Liver (tissue), 9 donors: Measurements from ENCODE around the gene IGF2BP1. TPM values are rescaled to one million over a fixed set of nuclear protein-coding genes. Genes with fewer than 3 reads are reported as not detected.

ENCODE experiments used
- DNase-seq: peaks from one replicate; pipeline ENCODE4 v3.0.0-alpha.2; 2017; ENCODE audit warnings: low spot score
- H3K27ac ChIP-seq, 2 donors: one replicate each; pipeline ENCODE4 v1.7.0; 2013; ENCODE audit warnings: inconsistent platforms in 2 of 2, low read length in 2 of 2, control low read depth in 1 of 2, low read depth in 1 of 2, mild to moderate bottlenecking in 1 of 2
- H3K27me3 ChIP-seq, 4 donors: one replicate each; pipeline versions ENCODE4 v1.6.1 to v1.7.0; 2013; ENCODE audit warnings: low read length in 3 of 4, inconsistent platforms in 1 of 4, mild to moderate bottlenecking in 1 of 4, moderate library complexity in 1 of 4; ENCODE audit not compliant: control insufficient read depth in 4 of 4, insufficient read depth in 4 of 4
- H3K36me3 ChIP-seq, 4 donors: one replicate each; pipeline versions ENCODE4 v1.6.1 to v1.7.0; 2013; ENCODE audit warnings: low read length in 3 of 4, mild to moderate bottlenecking in 3 of 4, low read depth in 1 of 4, moderate library complexity in 1 of 4; ENCODE audit not compliant: control insufficient read depth in 4 of 4, insufficient read depth in 3 of 4
- H3K4me1 ChIP-seq, 4 donors: one replicate each; pipeline versions ENCODE4 v1.6.1 to v1.7.0; 2013; ENCODE audit warnings: low read length in 3 of 4, mild to moderate bottlenecking in 3 of 4, moderate library complexity in 1 of 4; ENCODE audit not compliant: control insufficient read depth in 4 of 4, insufficient read depth in 4 of 4
- H3K4me3 ChIP-seq, 3 donors: one replicate each; pipeline versions ENCODE4 v1.6.1 to v1.7.0; 2013; ENCODE audit warnings: low read length in 3 of 3, control low read depth in 1 of 3, low read depth in 1 of 3, mild to moderate bottlenecking in 1 of 3
- H3K9ac ChIP-seq, 2 donors: one replicate each; pipeline ENCODE4 v1.7.0; 2013; ENCODE audit warnings: low read length in 2 of 2, mild to moderate bottlenecking in 2 of 2, moderate library complexity in 2 of 2, control low read depth in 1 of 2, low read depth in 1 of 2
- H3K9me3 ChIP-seq, 4 donors: one replicate each; pipeline versions ENCODE4 v1.6.1 to v1.7.0; 2013; ENCODE audit warnings: low read length in 3 of 4; ENCODE audit not compliant: control insufficient read depth in 4 of 4
- EGR1 ChIP-seq, 2 donors: IDR thresholded peaks; 2 replicates each; pipeline ENCODE4 v1.6.1; 2016 to 2018; ENCODE audit warnings: antibody characterized with exemption in 2 of 2, low read depth in 2 of 2
- FOXA1 ChIP-seq: IDR thresholded peaks from 2 replicates; pipeline ENCODE4 v1.6.1; 2016; ENCODE audit warnings: antibody characterized with exemption
- GABPA ChIP-seq, 2 donors: IDR thresholded peaks in 1 of 2; conservative IDR thresholded peaks in 1 of 2; 2 replicates each; pipeline ENCODE4 v1.6.1; 2016; ENCODE audit warnings: antibody characterized with exemption in 2 of 2, mild to moderate bottlenecking in 1 of 2, moderate library complexity in 1 of 2
- HNF4A ChIP-seq, 2 donors: conservative IDR thresholded peaks; 2 replicates each; pipeline ENCODE4 v1.6.1; 2016; ENCODE audit warnings: antibody characterized with exemption in 2 of 2, mild to moderate bottlenecking in 2 of 2
- HNF4G ChIP-seq: IDR thresholded peaks from 2 replicates; pipeline ENCODE4 v1.6.1; 2016; ENCODE audit warnings: antibody characterized with exemption
- JUND ChIP-seq, 2 donors: IDR thresholded peaks; 2 replicates each; pipeline ENCODE4 v1.6.1; 2016; ENCODE audit warnings: antibody characterized with exemption in 2 of 2
- NR2F2 ChIP-seq: IDR thresholded peaks from 2 replicates; pipeline ENCODE4 v1.6.1; 2016; ENCODE audit warnings: antibody characterized with exemption
- RAD21 ChIP-seq, 2 donors: IDR thresholded peaks; 2 replicates each; pipeline ENCODE4 v1.6.1; 2016; ENCODE audit warnings: antibody characterized with exemption in 2 of 2, mild to moderate bottlenecking in 2 of 2
- TAF1 ChIP-seq: conservative IDR thresholded peaks from 2 replicates; pipeline ENCODE4 v1.6.1; 2016; ENCODE audit warnings: antibody characterized with exemption, mild to moderate bottlenecking
- YY1 ChIP-seq: IDR thresholded peaks from 2 replicates; pipeline ENCODE4 v1.6.1; 2016; ENCODE audit warnings: antibody characterized with exemption, mild to moderate bottlenecking
- WGBS: extraction: QIAGEN DNeasy Blood & Tissue Kit; methylation state at CpG from one replicate; pipeline ENCODE4 v1.1.7; 2013; 5-methylcytosine and 5-hydroxymethylcytosine counted together
- polyA plus RNA-seq, 2 donors: library from polyadenylated mRNA; stranded (reverse) in 1 of 2; unstranded in 1 of 2; fragments of 200-250 nt in 1 of 2; fragments of >200 nt in 1 of 2; fragmentation: Nextera tagmentation in 1 of 2; extraction: Ambion mirVana in 1 of 2; gene quantifications; one replicate each; pipeline versions ENCODE4 v1.2.1 to v1.2.3, GENCODE V29; 2013 to 2015
- total RNA-seq, 2 donors: library from RNA; depleted of rRNA; stranded (reverse); fragments of >200 nt; gene quantifications; one replicate each; pipeline ENCODE4 v1.2.3, GENCODE V29; 2014
- TF ChIP-seq, protein P1 (sequence below): IDR thresholded peaks from 2 replicates; pipeline ENCODE4 v1.6.1; 2016; ENCODE audit warnings: antibody characterized with exemption
- TF ChIP-seq, protein P2 (sequence below): IDR thresholded peaks from 2 replicates; pipeline ENCODE4 v1.6.1; 2016; ENCODE audit warnings: antibody characterized with exemption, mild to moderate bottlenecking
- TF ChIP-seq, protein P3 (sequence below): IDR thresholded peaks from 2 replicates; pipeline ENCODE4 v1.6.1; 2016; ENCODE audit warnings: antibody characterized with exemption
- TF ChIP-seq, protein P4 (sequence below): fragments of 150-350 bp; IDR thresholded peaks from 2 replicates; pipeline ENCODE4 v1.5.1; 2017; ENCODE audit warnings: improper control_type of control experiment, low read depth, low read length; ENCODE audit not compliant: missing input control
- donor health status: healthy.
- donor health status: healthy.
- donor health status: healthy.
- donor health status: healthy.
- donor health status: healthy.

Gene IGF2BP1
- total and polyA plus RNA-seq, 4 donors = 22.6 TPM; not detected in 3

DNA sequence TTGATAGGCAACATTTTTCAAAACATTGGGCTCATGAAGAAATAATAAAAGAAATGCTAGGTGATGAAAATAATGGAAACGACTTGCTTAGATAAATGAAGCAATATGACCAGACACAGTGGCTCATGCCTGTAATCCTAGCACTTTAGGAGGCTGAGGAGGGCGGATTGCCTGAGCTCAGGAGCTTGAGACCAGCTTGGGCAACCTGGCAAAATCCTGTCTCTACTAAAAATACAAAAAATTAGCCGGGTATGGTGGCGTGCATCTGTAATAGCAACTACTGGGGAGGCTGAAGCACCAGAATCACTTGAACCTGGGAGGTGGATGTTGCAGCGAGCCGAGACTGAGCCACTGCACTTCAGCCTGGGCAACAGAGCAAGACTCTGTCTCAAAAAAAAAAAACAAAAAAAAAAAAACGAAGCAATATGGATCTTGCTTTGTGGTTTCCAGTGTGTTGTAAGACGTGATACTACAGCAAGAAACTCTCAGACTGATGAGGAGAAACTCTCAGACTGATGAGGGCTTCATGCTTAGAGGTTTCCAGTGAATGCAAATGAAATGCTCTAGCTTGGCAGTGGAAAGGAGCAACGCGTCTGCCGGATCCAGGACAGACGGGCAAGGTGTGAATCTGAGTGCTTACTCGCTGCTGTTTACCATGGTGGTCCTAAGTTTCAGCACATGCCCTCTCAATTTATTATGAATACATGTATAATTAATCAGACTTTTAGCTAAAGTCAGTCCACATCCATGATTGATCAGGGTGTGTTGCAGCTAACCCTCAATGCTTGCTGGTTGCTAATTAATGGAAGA is 11.5 kb upstream of the IGF2BP1 start:
- no peak overlapping the region for H3K27ac ChIP-seq
- peaks cover 0 to 3% (median under 1%) of the 10 kb centered on the region in 4 donors for H3K9me3 ChIP-seq
- H3K4me1 ChIP-seq = no peaks in the 10 kb centered on the region
- no peak for TF ChIP-seq HNF4G
- TF ChIP-seq GABPA (IDR thresholded peaks at IDR 0.05 in 1 of 2, conservative IDR thresholded peaks at IDR 0.05 in 1 of 2) = no peak
- TF ChIP-seq JUND (IDR thresholded peaks at IDR 0.05) = no peak
- TF ChIP-seq TAF1 = no peak
- no peak for TF ChIP-seq NR2F2
- no peaks in the 10 kb centered on the region for H3K36me3 ChIP-seq
- WGBS = 72% methylated on average over 13 of the region's 13 CpGs
- DNase-seq = no peak
- H3K27me3 ChIP-seq = peaks cover 0 to 4% (median 0%) of the 10 kb centered on the region in 4 donors
- H3K4me3 ChIP-seq = no peak overlapping the region
- H3K9ac ChIP-seq = no peak overlapping the region

DNA sequence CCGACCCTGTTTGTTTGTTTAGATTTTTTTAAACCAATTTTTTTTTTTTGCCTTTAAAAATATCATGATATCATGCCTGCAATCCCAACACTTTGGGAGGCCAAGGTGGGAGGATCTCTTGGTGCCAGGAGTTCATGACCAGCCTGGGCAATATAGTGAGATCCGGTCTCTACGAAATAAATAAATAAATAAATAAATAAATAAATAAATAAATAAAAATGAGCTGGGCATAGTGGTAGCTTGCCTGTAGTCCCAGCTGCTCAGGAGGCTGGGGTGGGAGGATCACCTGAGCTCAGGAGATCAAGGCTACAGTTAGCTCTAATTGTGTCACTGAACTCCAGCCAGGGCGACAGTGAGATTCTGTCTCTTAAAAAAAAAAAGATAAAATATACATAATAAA is 8.1 kb upstream of the IGF2BP1 start:
- no peak overlapping the region for H3K9ac ChIP-seq
- no peaks in the 10 kb centered on the region for H3K9me3 ChIP-seq
- no peaks in the 10 kb centered on the region for H3K4me1 ChIP-seq
- no peak overlapping the region for H3K27ac ChIP-seq
- TF ChIP-seq FOXA1 = no peak
- no peak for TF ChIP-seq YY1
- TF ChIP-seq HNF4A (conservative IDR thresholded peaks at IDR 0.05) = no peak
- TF ChIP-seq RAD21 (IDR thresholded peaks at IDR 0.05) = no peak
- TF ChIP-seq, protein P1, sequence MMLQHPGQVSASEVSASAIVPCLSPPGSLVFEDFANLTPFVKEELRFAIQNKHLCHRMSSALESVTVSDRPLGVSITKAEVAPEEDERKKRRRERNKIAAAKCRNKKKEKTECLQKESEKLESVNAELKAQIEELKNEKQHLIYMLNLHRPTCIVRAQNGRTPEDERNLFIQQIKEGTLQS = no peak
- TF ChIP-seq HNF4G = no peak
- no peak for TF ChIP-seq TAF1
- no peak for TF ChIP-seq NR2F2
- TF ChIP-seq EGR1 (IDR thresholded peaks at IDR 0.05; ENCODE audit: low read depth in 2 of 2) = no peak
- TF ChIP-seq, protein P2, sequence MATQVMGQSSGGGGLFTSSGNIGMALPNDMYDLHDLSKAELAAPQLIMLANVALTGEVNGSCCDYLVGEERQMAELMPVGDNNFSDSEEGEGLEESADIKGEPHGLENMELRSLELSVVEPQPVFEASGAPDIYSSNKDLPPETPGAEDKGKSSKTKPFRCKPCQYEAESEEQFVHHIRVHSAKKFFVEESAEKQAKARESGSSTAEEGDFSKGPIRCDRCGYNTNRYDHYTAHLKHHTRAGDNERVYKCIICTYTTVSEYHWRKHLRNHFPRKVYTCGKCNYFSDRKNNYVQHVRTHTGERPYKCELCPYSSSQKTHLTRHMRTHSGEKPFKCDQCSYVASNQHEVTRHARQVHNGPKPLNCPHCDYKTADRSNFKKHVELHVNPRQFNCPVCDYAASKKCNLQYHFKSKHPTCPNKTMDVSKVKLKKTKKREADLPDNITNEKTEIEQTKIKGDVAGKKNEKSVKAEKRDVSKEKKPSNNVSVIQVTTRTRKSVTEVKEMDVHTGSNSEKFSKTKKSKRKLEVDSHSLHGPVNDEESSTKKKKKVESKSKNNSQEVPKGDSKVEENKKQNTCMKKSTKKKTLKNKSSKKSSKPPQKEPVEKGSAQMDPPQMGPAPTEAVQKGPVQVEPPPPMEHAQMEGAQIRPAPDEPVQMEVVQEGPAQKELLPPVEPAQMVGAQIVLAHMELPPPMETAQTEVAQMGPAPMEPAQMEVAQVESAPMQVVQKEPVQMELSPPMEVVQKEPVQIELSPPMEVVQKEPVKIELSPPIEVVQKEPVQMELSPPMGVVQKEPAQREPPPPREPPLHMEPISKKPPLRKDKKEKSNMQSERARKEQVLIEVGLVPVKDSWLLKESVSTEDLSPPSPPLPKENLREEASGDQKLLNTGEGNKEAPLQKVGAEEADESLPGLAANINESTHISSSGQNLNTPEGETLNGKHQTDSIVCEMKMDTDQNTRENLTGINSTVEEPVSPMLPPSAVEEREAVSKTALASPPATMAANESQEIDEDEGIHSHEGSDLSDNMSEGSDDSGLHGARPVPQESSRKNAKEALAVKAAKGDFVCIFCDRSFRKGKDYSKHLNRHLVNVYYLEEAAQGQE = no peak
- TF ChIP-seq, protein P3, sequence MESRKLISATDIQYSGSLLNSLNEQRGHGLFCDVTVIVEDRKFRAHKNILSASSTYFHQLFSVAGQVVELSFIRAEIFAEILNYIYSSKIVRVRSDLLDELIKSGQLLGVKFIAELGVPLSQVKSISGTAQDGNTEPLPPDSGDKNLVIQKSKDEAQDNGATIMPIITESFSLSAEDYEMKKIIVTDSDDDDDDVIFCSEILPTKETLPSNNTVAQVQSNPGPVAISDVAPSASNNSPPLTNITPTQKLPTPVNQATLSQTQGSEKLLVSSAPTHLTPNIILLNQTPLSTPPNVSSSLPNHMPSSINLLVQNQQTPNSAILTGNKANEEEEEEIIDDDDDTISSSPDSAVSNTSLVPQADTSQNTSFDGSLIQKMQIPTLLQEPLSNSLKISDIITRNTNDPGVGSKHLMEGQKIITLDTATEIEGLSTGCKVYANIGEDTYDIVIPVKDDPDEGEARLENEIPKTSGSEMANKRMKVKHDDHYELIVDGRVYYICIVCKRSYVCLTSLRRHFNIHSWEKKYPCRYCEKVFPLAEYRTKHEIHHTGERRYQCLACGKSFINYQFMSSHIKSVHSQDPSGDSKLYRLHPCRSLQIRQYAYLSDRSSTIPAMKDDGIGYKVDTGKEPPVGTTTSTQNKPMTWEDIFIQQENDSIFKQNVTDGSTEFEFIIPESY = no peak
- TF ChIP-seq, protein P4, sequence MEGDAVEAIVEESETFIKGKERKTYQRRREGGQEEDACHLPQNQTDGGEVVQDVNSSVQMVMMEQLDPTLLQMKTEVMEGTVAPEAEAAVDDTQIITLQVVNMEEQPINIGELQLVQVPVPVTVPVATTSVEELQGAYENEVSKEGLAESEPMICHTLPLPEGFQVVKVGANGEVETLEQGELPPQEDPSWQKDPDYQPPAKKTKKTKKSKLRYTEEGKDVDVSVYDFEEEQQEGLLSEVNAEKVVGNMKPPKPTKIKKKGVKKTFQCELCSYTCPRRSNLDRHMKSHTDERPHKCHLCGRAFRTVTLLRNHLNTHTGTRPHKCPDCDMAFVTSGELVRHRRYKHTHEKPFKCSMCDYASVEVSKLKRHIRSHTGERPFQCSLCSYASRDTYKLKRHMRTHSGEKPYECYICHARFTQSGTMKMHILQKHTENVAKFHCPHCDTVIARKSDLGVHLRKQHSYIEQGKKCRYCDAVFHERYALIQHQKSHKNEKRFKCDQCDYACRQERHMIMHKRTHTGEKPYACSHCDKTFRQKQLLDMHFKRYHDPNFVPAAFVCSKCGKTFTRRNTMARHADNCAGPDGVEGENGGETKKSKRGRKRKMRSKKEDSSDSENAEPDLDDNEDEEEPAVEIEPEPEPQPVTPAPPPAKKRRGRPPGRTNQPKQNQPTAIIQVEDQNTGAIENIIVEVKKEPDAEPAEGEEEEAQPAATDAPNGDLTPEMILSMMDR = no peak
- WGBS = 84% methylated on average over 4 of the region's 4 CpGs
- peaks cover 0 to 12% (median 2%) of the 10 kb centered on the region in 4 donors for H3K27me3 ChIP-seq
- no peak overlapping the region for H3K4me3 ChIP-seq
- no peak for DNase-seq
- no peaks in the 10 kb centered on the region for H3K36me3 ChIP-seq
